TTC549 (cell line): ENCODE measurements around the gene SLC39A8.

ENCODE experiments used
- FAIRE-seq: peaks from 2 replicates; lab custom pipeline; 2012; peaks lifted over from hg19 to GRCh38; lab: Jason Lieb, UNC

The SLC39A8 gene

GRCh38 chr4:102230194-102230593 lies 115.1 kb downstream of the SLC39A8 start:
- FAIRE-seq: no peak

- peak; percentile 96 for FAIRE-seq
Measured at GRCh38 chr4:102227388-102227787, 117.9 kb downstream of the SLC39A8 start.

GRCh38 chr4:102223461-102223860 lies 121.8 kb downstream of the SLC39A8 start:
- FAIRE-seq: no peak

GRCh38 chr4:102222838-102223409 lies 122.4 kb downstream of the SLC39A8 start:
- no peak for FAIRE-seq

- no peak for FAIRE-seq
Measured at GRCh38 chr4:102219129-102219528, 126.2 kb downstream of the SLC39A8 start.

- FAIRE-seq: no peak
Measured at GRCh38 chr4:102218656-102219055, 126.6 kb downstream of the SLC39A8 start.

- no peak for FAIRE-seq
Measured at GRCh38 chr4:102217775-102218355, 127.4 kb downstream of the SLC39A8 start.

GRCh38 chr4:102217345-102217744 lies 127.9 kb downstream of the SLC39A8 start:
- FAIRE-seq: no peak

- no peak for FAIRE-seq
Measured at GRCh38 chr4:102216666-102217065, 128.6 kb downstream of the SLC39A8 start.

GRCh38 chr4:102213031-102213430 lies 132.3 kb downstream of the SLC39A8 start:
- no peak for FAIRE-seq
